BLaER1 (cell line): ENCODE results near the gene MSTN.

ENCODE experiments used
- H3K27ac ChIP-seq: shearing (Covaris generic); formaldehyde crosslinking; 2 replicates; pipeline ENCODE4 v1.8.1; 2022
- H3K27me3 ChIP-seq: shearing (Covaris generic); formaldehyde crosslinking; 2 replicates; pipeline ENCODE4 v1.8.1; 2022
- H3K36me3 ChIP-seq: shearing (Covaris generic); formaldehyde crosslinking; 2 replicates; pipeline ENCODE4 v1.8.1; 2022
- H3K4me1 ChIP-seq: shearing (Covaris generic); formaldehyde crosslinking; 2 replicates; pipeline ENCODE4 v1.8.1; 2022
- H3K4me2 ChIP-seq: shearing (Covaris generic); formaldehyde crosslinking; 2 replicates; pipeline ENCODE4 v1.8.1; 2022
- H3K4me3 ChIP-seq: shearing (Covaris generic); formaldehyde crosslinking; 2 replicates; pipeline ENCODE4 v1.8.1; 2022
- H3K9ac ChIP-seq: shearing (Covaris generic); formaldehyde crosslinking; 2 replicates; pipeline ENCODE4 v1.8.1; 2022
- H3K9me3 ChIP-seq: shearing (Covaris generic); formaldehyde crosslinking; 2 replicates; pipeline ENCODE4 v1.8.1; 2022
- H4K20me1 ChIP-seq: shearing (Covaris generic); formaldehyde crosslinking; 2 replicates; pipeline ENCODE4 v1.8.1; 2022
- Cebpa-rat ChIP-seq: shearing (Covaris generic); IDR thresholded peaks from 2 replicates; pipeline ENCODE4 v1.8.1; 2022

The MSTN gene

GRCh38 chr2:190097115-190097514 lies 34.6 kb upstream of the MSTN start:
- H3K4me2 ChIP-seq: no peak overlapping the region
- no peaks in the 10 kb centered on the region for H3K27me3 ChIP-seq
- no peak overlapping the region for H3K4me3 ChIP-seq
- H3K27ac ChIP-seq: no peak overlapping the region
- H3K9ac ChIP-seq: no peak overlapping the region
- H3K9me3 ChIP-seq: peaks cover 16% of the 10 kb centered on the region; the same call in 1 of the 2 replicates
- no peak for TF ChIP-seq Cebpa-rat
- H3K4me1 ChIP-seq: no peaks in the 10 kb centered on the region
- H4K20me1 ChIP-seq: no peaks in the 10 kb centered on the region
- H3K36me3 ChIP-seq: no peaks in the 10 kb centered on the region

- Histone ChIP-seq H3K4me3 (no peak overlapping the region), H3K36me3 (no peaks in the 10 kb centered on the region), H3K4me2 (no peak overlapping the region), H3K27me3 (no peaks in the 10 kb centered on the region), H3K27ac (no peak overlapping the region), H3K9me3 (peaks cover 11% of the 10 kb centered on the region; the same call in 1 of the 2 replicates), H3K9ac (no peak overlapping the region), H4K20me1 (no peaks in the 10 kb centered on the region), H3K4me1 (no peaks in the 10 kb centered on the region)
- TF ChIP-seq Cebpa-rat: no peak
Measured at GRCh38 chr2:190094316-190094871, 31.9 kb upstream of the MSTN start.

DNA sequence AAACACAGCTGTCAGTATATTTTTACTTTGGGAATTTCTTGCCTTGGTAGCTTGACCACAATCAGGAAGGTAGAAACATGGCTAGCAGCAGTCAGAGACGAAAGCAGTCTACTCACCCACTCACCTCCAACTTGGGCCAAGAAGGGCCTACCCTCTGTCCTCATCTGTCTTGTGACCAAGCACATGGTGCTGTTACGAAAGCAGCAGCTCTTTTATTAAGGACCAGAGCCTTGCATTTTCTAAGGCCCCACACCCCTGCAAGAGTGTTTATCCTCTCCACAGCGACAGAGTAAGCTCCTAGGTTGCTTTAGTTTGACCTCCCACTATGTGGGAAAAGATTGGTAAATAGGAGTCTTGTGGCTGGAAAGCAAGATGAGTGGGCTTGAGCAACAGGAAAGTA lies 31.3 kb upstream of the MSTN start:
- Histone ChIP-seq H3K27ac (no peak overlapping the region), H3K36me3 (no peaks in the 10 kb centered on the region), H3K9ac (no peak overlapping the region), H3K4me3 (no peak overlapping the region), H3K4me1 (no peaks in the 10 kb centered on the region), H3K4me2 (no peak overlapping the region), H3K9me3 (peaks cover 7% of the 10 kb centered on the region; the same call in 1 of the 2 replicates), H3K27me3 (no peaks in the 10 kb centered on the region), H4K20me1 (no peaks in the 10 kb centered on the region)
- no peak for TF ChIP-seq Cebpa-rat

DNA sequence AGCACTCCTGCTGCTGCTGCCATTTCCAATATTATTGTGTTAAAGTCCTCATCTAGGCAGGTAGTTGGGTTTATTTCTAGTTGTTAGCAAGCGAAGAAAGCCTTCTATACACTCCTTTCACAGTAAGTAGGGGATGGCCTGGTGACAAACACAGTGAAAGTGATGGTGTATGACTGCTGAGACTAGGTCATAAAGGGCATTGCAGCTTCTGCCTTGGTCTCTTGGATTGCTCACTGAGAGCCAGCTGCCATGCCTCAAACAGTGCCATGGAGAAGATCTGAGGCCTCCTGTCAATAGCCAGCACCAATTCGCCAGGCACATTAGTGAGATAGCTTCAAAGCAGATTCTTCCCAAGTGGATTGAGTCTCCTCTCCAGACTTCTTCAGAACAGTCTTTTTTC lies 27.6 kb upstream of the MSTN start:
- H3K4me3 ChIP-seq: no peak overlapping the region
- H3K4me2 ChIP-seq: no peak overlapping the region
- H3K4me1 ChIP-seq: no peaks in the 10 kb centered on the region
- no peak for TF ChIP-seq Cebpa-rat
- H4K20me1 ChIP-seq: no peaks in the 10 kb centered on the region
- no peaks in the 10 kb centered on the region for H3K9me3 ChIP-seq
- H3K9ac ChIP-seq: no peak overlapping the region
- no peaks in the 10 kb centered on the region for H3K27me3 ChIP-seq
- no peaks in the 10 kb centered on the region for H3K36me3 ChIP-seq
- no peak overlapping the region for H3K27ac ChIP-seq

DNA sequence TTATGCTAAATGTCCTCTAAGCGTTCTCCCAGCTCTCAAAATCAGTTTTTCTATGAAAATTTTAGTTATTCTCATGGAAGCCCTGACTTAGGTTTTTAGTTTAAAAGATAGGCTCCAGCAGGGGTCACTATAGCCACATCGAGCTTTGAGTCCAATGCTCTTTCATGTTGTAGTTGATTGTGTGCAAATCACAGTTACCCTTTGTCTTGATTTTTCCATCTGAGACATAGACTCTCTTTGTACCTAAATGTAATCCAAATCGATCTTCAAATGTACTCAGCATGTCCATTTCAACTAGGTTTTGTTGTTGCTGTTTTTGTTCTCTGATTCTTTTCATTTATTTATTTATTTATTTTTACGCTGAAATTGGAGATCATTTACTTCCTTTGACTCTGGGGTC lies 26.4 kb upstream of the MSTN start:
- no peak overlapping the region for H3K4me3 ChIP-seq
- H3K4me2 ChIP-seq: no peak overlapping the region
- TF ChIP-seq Cebpa-rat: no peak
- no peak overlapping the region for H3K27ac ChIP-seq
- H4K20me1 ChIP-seq: no peaks in the 10 kb centered on the region
- no peaks in the 10 kb centered on the region for H3K27me3 ChIP-seq
- no peaks in the 10 kb centered on the region for H3K36me3 ChIP-seq
- H3K4me1 ChIP-seq: no peaks in the 10 kb centered on the region
- H3K9me3 ChIP-seq: no peaks in the 10 kb centered on the region
- no peak overlapping the region for H3K9ac ChIP-seq

DNA sequence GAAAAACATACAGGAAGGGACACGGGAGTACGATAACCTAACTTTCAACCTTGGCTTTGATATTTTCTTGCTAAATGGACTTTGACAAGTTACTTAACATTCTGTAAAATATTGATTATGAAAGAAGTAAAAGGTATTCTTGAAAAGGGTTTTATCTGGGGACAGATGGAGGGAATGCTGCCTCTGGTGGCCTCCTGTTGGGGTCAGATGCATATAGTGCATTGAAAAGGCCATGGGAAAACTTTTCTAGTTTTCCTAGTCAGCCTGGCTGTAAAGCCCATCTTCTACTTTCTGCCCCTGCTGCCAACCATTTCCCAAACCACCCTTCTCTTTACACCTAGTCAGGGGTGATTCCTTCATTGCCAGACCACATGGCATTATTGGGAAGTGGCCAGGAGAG lies 22.2 kb upstream of the MSTN start:
- H3K9me3 ChIP-seq: no peaks in the 10 kb centered on the region
- no peaks in the 10 kb centered on the region for H4K20me1 ChIP-seq
- no peak overlapping the region for H3K4me2 ChIP-seq
- no peak overlapping the region for H3K9ac ChIP-seq
- no peak for TF ChIP-seq Cebpa-rat
- no peaks in the 10 kb centered on the region for H3K4me1 ChIP-seq
- H3K27me3 ChIP-seq: no peaks in the 10 kb centered on the region
- H3K36me3 ChIP-seq: no peaks in the 10 kb centered on the region
- H3K27ac ChIP-seq: no peak overlapping the region
- no peak overlapping the region for H3K4me3 ChIP-seq

GRCh38 chr2:190082118-190082517 lies 19.6 kb upstream of the MSTN start:
- no peak overlapping the region for H3K27ac ChIP-seq
- no peaks in the 10 kb centered on the region for H3K36me3 ChIP-seq
- no peak for TF ChIP-seq Cebpa-rat
- H3K27me3 ChIP-seq: no peaks in the 10 kb centered on the region
- H4K20me1 ChIP-seq: no peaks in the 10 kb centered on the region
- H3K4me3 ChIP-seq: no peak overlapping the region
- H3K9me3 ChIP-seq: no peaks in the 10 kb centered on the region
- no peak overlapping the region for H3K9ac ChIP-seq
- no peaks in the 10 kb centered on the region for H3K4me1 ChIP-seq
- H3K4me2 ChIP-seq: no peak overlapping the region

DNA sequence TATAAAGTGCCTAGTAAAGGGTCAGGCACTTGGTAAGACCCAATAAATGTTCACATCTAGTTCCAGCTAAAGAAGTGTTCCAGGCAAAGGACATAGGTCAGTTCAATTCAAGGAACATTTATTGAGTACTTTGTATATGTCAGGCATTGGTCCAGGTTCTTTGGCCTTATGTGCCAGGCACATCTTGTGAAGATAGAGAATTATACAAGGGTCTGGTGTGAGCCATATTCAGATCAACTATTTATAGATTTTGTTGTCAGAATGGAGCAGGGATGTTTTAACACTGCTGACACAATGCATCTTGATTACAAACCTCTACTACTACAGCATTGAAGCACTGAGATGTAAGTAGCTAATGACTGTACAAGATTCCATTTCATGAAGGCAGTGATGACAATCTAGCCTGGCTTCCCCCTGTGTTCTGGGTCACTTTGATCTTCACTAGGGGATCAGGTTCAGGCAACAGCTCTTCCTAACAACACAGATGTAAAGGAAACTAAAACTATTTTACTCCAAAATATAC lies 18.1 kb upstream of the MSTN start:
- no peak for TF ChIP-seq Cebpa-rat
- Histone ChIP-seq H3K27ac (no peak overlapping the region), H3K36me3 (no peaks in the 10 kb centered on the region), H4K20me1 (no peaks in the 10 kb centered on the region), H3K4me2 (no peak overlapping the region), H3K9me3 (no peaks in the 10 kb centered on the region), H3K4me3 (no peak overlapping the region), H3K9ac (no peak overlapping the region), H3K4me1 (no peaks in the 10 kb centered on the region), H3K27me3 (no peaks in the 10 kb centered on the region)

DNA sequence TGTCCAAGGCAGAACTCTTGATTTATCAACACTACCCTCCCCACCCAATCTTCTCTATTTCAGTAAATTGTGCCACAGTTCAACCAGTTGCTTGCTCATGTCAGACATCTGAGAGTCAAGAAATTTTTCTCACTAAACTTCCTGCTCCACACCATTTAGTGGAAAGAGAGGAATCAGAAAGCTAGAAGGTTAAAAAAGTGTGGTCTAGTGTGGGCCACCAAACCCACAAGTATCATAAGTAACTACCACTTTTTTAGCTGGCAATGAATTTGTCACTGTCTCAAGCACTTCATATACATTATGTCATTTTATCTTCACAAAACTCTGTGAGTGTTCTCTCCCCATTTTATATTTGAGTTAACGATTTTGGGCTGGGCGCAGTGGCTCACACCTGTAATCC lies 16.6 kb upstream of the MSTN start:
- Histone ChIP-seq H3K27ac (no peak overlapping the region), H3K4me3 (no peak overlapping the region), H3K4me1 (no peaks in the 10 kb centered on the region), H3K36me3 (no peaks in the 10 kb centered on the region), H4K20me1 (no peaks in the 10 kb centered on the region), H3K27me3 (no peaks in the 10 kb centered on the region), H3K9me3 (no peaks in the 10 kb centered on the region), H3K4me2 (no peak overlapping the region), H3K9ac (no peak overlapping the region)
- TF ChIP-seq Cebpa-rat: no peak

GRCh38 chr2:190075623-190076022 lies 13.1 kb upstream of the MSTN start:
- no peak overlapping the region for H3K9ac ChIP-seq
- no peak overlapping the region for H3K27ac ChIP-seq
- H3K4me3 ChIP-seq: no peak overlapping the region
- no peaks in the 10 kb centered on the region for H3K36me3 ChIP-seq
- no peak for TF ChIP-seq Cebpa-rat
- no peaks in the 10 kb centered on the region for H4K20me1 ChIP-seq
- H3K4me2 ChIP-seq: no peak overlapping the region
- no peaks in the 10 kb centered on the region for H3K4me1 ChIP-seq
- H3K9me3 ChIP-seq: no peaks in the 10 kb centered on the region
- no peaks in the 10 kb centered on the region for H3K27me3 ChIP-seq
